Measurements from ENCODE around the gene GPSM1.

Gene GPSM1

DNA sequence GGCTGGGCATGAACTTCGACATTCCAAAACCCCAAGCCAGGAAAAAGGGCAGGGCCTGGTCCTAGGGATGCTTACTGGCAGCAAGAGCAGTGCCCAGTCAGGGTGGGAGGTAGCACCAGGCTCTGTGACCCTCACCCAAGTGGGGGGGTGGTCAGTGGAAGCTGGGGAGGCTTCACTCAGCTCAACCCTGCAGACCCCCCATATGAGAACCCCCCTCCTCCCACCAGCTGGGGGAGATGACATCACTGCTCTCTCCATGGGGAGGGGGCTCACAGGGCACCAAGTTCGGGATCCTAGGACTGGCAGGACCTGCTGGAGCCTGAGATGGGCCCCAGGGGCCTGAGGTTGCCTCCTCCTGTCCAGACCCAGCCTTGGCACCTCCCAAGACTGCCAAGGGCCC, 31.5 kb downstream of the GPSM1 start:
- no peak for DNase-seq (ENCODE audit: extremely low read depth in 1 of 2, low read depth in 1 of 2)

DNA sequence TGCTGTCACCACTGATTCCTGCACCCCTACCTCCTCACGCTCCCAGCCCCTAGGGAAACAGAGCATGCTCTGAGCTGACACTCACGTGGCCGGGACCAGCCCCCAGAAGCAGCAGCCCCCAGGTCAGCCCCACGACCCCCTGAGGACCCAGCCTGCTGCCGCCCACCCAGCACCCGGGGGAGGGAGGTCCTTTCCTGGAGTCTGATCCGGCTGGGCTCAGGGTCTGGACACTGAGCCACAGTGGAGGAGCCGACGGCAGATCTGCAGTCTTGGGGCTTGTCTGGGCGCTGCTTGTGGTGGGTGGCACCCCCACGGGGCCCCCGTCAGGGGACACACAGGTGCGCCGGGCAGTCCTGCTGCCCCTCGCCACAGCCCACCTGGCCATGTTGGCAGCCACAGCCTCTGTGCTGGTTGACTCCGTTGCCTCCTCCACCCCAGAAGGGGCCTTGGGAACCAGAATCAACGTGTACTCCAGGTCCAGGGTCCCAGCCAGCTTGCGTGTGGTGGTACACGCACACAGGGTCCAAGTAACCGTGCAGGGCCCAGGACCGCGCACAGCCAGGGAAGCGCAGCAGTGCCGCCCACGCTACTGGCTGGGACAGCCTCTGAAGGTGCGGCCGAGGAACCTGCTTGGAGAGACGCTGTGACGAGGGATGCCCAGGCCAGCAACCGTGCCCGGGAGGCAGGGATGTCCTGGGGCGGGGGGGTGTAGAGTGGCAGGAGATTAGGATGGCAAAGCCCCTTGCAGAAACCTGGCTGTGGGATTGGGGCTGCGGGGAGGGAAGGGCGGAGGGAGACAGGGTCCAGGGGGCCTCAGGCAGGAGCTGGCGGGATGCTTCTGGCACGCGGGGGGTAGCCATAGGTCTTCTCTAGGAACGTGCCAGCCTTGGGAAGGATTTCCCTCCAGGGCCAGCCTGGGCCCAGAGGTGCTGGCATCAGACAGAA, 32.7 kb downstream of the GPSM1 start:
- DNase-seq (ENCODE audit: extremely low read depth in 1 of 2, low read depth in 1 of 2) = no peak

DNA sequence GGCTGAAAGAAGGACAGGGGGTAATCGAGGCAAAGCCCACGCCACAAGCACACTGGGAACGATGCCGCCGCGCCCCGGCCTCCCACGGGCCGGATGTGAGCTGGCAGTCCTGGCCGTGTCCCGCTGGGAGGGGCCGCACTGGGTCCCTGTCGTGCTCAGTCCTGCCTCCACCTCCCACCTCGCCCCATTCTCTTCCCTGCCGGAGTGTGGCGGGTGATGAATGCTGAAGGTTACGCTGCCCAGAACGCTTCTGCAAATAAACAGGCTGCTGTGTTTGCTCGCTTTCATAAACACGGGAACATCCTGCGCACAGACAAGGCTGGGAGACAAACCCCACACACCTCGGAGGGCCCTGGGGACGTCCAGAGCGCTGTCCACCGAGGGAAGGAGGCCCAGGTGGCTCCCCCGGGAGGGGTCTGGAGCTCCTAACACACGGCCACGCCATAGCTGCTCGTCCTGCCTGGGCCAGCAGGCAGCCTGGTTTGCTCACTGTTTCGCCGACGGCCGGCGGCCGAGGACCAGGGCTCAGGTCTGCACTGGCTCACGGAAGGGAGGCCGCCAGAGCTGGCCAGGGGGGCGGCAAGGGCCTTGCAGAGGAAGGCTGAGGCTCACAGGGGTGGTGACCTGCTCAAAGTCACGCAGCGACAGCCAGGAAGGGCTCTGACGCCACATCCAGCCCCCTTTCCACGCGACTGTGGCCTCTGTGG, 33.9 kb downstream of the GPSM1 start:
- DNase-seq (ENCODE audit: extremely low read depth in 1 of 2, low read depth in 1 of 2) = no peak

DNA sequence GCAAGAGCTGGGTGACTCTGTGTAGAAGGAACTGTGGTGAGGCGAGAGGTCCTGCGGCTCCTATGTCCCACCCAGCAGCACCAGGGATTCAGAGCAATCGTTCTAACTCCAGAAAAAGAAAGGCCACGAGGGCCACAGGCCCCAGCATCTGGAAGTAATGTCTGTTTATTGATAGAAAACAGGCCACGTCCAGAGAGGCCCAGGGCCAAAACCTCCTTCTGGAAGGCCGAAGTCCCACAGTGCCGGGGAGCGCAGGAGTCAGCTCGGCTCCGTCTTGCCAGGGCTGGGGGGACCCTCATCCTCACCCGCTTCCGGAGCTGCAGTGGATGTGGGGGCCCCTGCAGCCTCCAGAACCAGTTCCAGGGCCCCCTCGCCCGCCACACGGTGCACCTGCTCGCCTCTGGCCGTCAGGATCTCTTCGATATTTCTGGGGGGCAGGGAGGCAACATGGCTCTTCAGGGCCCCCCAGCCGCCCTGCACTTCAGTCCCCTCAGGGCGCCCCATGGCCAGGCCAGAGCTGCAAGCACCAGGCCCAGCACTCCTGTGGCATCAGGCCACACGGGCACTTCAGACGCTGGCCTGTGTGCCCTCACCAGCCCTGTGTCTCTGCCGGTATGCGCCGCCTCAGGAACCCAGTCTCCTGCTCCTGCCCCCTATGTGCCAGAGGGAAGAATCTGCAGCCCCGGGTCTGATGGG, 34.6 kb downstream of the GPSM1 start:
- DNase-seq (ENCODE audit: extremely low read depth in 1 of 2, low read depth in 1 of 2) = no peak

DNA sequence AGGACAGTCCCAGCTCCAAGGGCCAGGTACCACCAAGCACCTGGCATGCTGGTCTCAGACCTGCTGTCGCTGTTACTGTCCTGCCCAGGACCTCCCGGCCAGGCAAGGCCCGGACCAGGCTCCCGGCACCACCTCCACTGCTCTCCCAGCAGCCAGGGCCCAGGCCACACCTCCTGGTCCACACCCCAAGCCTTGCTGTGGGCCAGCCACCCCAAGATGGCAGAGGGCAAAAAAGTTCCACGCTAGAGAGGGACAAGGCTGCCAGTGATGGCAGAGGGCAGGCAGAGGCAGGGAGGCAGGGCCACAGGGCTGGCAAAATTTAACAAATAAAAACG, 35.1 kb downstream of the GPSM1 start:
- DNase-seq (ENCODE audit: extremely low read depth in 1 of 2, low read depth in 1 of 2) = no peak

DNA sequence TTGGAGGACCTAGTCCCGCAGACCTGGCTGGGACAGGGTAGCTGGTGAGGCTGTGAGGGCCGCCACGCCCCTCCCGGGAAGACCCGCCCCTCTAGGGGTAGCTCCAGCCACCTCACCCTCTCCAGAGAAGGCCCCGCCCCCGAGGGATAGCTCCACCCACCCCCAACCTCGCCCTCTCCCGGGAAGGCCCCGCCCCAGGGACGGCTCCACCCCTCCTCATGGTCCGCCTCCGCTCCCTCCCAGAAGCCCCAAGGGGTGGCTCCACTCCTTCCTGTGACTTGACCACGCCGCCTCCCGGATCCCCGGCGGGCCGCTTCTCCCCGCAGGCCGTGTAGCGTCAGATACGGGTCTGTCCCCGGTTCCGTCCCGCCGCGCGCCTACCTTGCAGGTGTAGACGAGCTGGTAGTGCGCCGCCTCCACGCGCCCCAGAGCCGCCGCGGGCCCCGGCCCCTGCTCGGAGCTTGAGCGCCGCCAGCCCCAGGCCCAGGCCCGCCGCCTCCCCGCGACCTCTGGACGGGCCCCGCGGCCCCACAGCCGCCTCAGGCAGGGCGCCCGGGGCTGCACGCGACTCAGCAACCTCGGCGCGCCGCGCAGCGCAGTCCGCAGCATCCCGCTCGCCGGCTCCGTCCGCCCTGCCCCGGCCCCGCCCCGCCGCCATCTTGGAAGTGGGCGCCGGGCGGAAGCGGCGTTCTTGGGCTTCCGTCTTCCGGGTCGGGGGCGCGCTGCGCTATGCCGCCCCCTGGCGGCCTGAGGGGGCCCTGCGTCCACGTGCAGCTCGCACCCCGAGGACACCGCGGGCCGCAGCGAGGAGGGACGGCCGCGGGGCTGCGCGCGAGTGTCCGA, 36.0 kb downstream of the GPSM1 start, which contains the start of gene DNLZ:
DNLZ (minus strand) TSS at position 639 of the 843 bp plus-strand sequence; CDS start at position 609, 30 bp downstream.
- DNase-seq (ENCODE audit: extremely low read depth in 1 of 2, low read depth in 1 of 2) = peak; percentile 90 to 93

DNA sequence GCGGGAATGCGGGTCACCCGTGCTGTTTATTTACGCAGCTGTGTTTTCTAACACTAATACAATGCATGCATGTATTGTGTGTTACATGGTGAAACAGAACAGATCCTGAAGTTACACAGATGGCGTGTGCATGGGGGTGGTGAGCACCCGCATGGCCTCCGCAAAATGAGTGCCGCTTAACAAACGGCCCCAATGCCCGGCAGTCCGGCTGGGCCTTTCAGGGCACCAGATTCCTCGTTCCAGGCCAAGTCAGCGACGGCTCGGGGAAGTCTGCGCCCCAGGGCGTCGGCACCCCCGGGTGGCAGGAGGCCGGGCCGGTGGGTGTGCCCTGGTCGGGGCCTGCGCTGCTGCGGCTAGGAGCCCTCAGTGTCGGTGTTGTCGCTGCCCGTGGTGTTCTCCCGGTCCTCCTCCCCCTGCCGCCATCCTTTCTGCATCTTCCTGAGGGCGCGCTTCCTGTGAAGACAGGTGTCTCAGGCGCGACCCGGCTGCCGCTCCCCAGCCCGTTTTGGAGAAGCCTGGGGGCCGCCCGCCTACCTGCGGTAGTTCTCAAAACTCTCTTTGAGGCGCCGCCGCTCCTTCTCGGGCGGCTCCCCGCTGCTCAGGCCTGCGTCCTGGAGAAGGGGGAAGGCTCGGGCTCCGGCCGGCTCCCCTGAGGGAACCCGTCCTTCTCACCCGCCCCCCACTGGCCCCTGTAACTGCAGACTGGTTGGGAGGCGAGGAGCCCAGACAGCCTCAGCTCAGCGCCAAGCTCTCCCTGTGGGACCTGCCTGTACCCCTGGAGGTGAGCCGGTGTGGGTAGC, 36.8 kb downstream of the GPSM1 start:
- DNase-seq (ENCODE audit: extremely low read depth in 1 of 2, low read depth in 1 of 2) = no peak

DNA sequence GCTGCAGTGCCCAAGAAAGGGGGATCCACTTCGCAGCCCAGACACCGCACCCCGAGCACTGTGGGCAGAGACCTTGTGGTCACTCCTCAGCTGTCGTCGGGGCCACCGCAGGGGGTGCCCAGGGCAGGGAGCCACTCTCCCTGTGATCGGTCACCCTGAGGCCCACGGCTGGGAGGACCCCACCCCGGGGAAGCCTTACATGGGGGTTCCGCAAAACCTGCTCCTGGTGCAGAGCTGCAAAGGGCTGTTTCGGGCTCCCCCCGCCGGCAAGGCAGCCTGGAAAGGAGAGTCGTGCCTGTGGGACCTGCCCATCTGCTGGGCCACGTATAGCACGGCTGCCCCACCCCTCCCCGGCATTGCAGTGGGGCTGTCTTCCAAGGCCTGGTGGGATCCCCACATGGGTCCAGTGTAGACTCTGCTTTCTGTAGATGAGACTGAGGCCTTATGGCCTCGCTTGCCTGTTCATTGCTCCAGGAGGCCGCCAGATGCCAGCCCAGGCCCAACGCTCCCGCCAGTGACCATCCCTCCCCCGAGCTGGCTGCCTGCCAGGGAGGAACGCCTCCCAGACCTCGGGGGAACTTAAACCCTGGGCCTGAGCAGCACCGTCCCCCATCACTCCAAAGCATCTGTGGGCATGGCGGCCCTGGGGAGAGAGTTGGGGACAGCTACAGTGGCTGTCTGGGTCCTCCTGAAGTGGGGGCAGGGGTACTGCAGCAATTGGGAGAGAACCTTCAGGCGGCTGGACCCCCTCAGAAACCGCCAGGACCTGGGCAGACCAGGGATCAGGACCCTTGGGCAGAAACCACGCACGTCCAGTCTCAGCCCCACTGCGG, 37.8 kb downstream of the GPSM1 start:
- no peak for DNase-seq (ENCODE audit: extremely low read depth in 1 of 2, low read depth in 1 of 2)

DNA sequence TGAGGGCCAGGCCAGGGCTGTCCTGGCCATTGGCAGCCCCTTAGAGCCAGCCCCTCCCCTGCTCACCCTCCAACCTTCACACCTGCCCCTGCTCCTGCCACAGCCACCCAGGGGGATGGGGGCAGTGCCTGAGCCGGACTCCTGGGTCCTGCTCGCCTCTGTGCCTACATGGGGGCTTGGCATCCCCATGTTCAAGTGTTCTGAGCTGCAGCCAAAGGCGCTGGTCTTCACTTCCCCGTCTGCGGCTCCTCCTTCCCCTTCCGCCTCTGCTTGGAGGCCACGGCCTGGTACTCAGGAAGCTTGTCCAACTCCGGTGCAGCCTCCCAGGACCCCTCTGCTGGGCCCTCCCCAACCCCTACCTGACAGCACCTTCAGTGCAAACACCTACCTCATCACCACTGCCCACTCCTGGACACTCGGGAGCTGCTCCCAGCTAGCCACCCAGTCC, 38.5 kb downstream of the GPSM1 start:
- no peak for DNase-seq (ENCODE audit: extremely low read depth in 1 of 2, low read depth in 1 of 2)

DNA sequence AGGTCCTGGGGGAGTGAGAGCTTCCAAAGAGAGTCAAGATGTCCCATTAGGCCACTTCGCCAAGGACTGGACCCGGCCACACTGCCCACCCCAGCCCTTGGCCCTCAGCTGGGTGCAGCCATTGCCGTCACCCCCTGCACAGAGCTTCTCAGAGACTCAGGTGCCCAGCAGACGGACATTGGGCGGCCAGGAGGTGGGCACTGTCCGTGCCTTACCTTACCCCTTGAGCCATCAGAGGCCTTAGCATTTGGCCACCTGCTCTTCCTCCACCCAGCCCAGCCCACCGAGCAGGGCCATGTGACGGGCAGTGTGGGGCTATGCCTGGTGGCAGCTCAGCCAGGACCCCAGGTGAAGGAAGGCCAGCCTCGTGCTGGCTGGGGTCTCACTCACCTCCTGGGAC, 39.5 kb downstream of the GPSM1 start:
- no peak for DNase-seq (ENCODE audit: extremely low read depth in 1 of 2, low read depth in 1 of 2)

DNA sequence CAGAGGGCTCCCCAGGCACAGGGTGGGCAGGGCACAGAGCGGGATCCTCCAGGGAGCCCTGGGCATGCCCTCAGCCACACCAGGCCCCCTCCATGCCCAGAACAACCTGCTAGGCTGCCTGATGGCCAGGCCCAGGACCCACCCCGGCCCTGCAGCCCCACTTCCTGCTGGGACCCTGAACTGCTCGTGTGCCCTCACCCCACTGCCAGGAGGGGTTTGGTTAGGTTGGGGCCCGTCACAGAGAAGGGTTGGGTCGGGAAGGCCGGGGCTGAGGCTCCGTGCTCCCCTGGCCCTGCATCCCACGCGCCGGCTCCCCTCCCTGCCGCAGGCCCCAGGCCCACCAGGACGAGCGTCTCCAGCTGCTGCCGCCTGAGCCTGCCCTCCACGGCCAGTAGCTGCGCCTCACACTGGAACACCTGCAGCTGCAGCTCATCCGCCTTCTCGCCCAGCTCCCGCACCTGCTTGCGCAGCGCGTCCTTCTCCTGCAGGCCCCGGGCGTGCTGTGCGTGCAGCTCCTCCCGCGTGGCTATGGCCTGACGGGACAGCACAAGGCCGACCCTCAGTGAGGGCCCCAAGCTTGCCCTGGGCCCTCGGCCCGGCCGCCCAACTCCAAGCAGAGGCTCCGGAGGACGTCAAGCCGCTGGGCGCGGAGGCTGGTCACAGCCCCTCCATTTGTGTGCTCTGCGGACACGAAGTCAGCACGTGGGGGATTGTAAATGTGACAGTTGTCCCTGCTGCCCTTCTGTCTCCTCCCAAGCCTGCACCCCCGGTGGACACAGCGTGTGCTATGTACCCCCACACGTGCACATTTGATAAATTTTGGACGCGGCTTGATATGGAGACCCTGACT, 40.2 kb downstream of the GPSM1 start:
- DNase-seq (ENCODE audit: extremely low read depth in 1 of 2, low read depth in 1 of 2) = no peak

DNA sequence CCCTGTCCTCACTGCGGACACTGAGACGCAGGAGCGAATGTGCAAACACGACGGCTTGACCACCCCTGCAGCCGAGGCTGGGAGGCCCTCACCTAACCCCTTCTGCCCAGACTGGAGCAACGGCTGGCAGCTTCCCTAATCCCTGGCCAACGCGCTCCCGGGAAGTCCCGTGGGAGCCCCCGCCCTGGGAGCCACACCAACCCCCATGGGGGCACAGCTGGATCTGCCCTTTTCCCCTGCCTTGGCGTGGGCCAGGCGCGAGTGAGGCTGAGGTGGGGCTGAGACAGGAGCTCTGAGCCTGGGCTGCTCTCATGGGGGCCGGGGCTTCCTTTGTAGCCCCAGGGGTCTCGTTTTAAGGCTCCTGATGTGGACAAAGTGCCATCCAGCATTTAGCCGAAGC, 40.9 kb downstream of the GPSM1 start:
- DNase-seq (ENCODE audit: extremely low read depth in 1 of 2, low read depth in 1 of 2) = no peak

DNA sequence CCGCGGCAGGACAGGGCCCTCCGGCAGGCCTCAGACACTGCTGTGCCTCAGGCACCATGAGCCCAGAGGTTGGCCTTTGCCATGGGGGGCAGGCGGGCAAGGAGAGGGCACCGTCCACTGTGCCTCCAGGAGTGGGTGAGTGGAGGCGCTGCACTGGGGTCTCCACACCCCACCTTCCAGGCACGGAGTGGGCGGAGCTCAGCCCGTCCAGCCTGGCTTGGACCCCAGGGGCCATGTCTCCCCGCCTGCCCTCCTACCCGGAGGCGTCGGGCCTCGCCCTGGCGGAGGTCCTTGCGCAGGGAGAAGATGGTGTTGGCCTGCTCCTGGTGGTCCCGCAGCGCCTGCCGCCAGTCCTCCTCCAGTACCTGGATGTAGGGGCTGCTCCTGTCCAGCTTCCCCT, 42.7 kb downstream of the GPSM1 start:
- no peak for DNase-seq (ENCODE audit: extremely low read depth in 1 of 2, low read depth in 1 of 2)

DNA sequence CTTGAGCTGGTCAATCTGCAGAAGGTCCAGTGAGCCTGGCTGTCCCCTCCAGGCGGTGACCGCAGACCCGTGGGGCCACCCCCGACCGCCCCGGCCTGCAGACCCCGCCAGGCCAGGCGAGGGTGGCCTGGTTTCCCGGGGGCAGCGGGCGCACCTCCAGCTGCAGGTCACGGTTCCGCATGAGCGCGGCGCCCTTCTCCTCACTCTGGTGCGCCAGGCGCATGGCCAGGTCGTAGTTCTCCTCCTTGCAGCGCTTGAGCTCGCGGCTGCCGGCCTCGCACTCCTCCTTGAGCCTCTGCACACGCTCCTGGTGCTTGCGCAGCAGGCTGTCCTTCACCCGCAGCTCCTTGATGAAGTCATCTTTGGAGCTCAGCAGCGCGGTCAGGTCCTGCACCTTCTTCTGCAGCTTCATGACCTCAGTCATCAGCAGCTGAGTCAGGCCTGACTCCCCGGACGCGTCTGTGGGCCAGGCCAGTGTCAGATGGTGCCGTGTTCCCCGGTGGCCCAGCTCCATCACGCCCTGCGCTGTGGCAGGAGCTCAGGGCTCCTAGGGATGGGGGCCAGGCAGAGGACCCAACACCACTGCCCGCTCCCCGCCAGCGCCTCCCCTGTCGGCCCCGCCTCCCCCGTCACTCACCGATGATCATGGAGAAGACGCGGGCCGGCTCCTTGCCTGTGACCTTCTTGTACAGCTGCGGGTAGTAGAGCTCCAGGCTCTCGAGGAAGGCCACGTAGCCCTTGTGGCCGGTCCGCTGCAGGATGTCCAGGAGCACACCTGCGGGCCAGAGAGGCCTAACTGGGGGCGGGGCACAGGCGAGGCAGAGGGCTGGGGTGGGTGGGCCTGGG, 43.6 kb downstream of the GPSM1 start:
- DNase-seq (ENCODE audit: extremely low read depth in 1 of 2, low read depth in 1 of 2) = no peak

DNA sequence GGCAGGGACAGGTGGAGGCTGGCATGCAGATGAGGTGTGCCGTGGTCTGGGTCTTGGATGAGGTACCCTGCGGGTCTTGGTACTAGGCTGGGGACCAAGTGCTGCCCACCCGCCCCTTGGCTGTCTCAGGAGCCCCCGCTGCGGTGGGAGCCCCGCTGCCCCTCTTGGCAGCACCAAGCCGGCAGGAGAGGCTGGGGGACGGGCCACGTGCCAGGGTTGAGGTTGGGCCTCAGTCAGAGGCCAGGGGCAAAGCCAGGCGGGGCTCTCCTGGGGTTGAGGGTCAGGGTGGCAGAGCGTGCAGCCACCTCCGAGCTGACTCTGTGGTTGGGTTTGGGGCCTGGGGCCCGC, 44.2 kb downstream of the GPSM1 start:
- DNase-seq (ENCODE audit: extremely low read depth in 1 of 2, low read depth in 1 of 2) = no peak

DNA sequence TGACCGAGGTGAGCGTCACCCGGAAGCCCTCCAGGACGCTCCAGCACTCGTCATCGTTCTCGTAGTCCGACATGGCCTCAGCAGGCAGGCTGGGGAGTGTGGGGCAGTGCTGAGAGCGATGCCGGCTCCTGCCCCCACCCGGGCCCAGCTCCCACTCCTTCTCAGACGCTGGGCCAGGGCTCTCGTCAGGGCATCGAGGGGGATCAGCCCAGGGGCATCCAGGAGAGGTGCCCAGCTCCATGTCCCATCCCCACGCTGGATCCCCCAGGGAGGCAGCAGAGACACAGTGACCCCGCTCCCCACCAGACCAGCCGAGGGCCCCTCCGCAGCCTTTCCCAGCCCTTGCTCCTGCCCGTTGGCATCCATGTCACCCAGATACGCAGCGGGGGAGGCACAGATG, 44.7 kb downstream of the GPSM1 start:
- DNase-seq (ENCODE audit: extremely low read depth in 1 of 2, low read depth in 1 of 2) = no peak

Measured in stimulated activated CD8-positive, alpha-beta memory T cell treated with anti-CD3 and anti-CD28 coated beads, Interleukin-7, amount 100 ng/mL, for 48 hours (primary cell).